Osteoblast (primary cell): ENCODE measurements around the gene PNPLA5. TPM values are rescaled to one million over a fixed set of nuclear protein-coding genes. Genes with fewer than 3 reads are reported as not detected.

Experiments used
- DNase-seq: peaks from one replicate; pipeline ENCODE4 v3.0.0; 2011; ENCODE audit warnings: low spot score, mixed read lengths; ENCODE audit not compliant: insufficient read length; ENCODE audit errors: missing footprints
- H2AFZ ChIP-seq: 2 replicates; pipeline ENCODE4 v1.6.0; 2011; ENCODE audit warnings: mild to moderate bottlenecking, low read length
- H3K27ac ChIP-seq: 2 replicates; pipeline ENCODE4 v1.5.1; 2011; ENCODE audit warnings: mild to moderate bottlenecking, low read depth, low read length, moderate library complexity
- H3K27me3 ChIP-seq: 2 replicates; pipeline ENCODE4 v1.6.0; 2012; ENCODE audit warnings: mild to moderate bottlenecking, control low read depth, inconsistent platforms, low read length, moderate library complexity; ENCODE audit not compliant: insufficient read depth
- H3K36me3 ChIP-seq: 2 replicates; pipeline ENCODE4 v1.5.1; 2011; ENCODE audit warnings: mild to moderate bottlenecking, low read length, control low read depth, moderate library complexity; ENCODE audit not compliant: insufficient read depth
- H3K4me1 ChIP-seq: 2 replicates; pipeline ENCODE4 v1.5.1; 2011; ENCODE audit warnings: mild to moderate bottlenecking, low read length, control low read depth, moderate library complexity; ENCODE audit not compliant: insufficient read depth
- H3K4me2 ChIP-seq: 2 replicates; pipeline ENCODE4 v1.6.0; 2011; ENCODE audit warnings: mild to moderate bottlenecking, low read length; ENCODE audit not compliant: insufficient read depth
- H3K4me3 ChIP-seq: fragments of 200-600 bp; sonication (generic); 3 replicates; pipeline ENCODE4 v1.5.1; 2012; ENCODE audit warnings: mild to moderate bottlenecking, low read length, inconsistent platforms; ENCODE audit not compliant: insufficient read depth
- H3K79me2 ChIP-seq: 2 replicates; pipeline ENCODE4 v1.6.0; 2012; ENCODE audit warnings: mild to moderate bottlenecking, low read length, control low read depth, inconsistent platforms; ENCODE audit not compliant: insufficient read depth
- H3K9me3 ChIP-seq: 2 replicates; pipeline ENCODE4 v1.5.1; 2011; ENCODE audit warnings: low read depth, low read length, control low read depth
- H4K20me1 ChIP-seq: 2 replicates; pipeline ENCODE4 v1.6.0; 2012; ENCODE audit warnings: mild to moderate bottlenecking, low read length, control low read depth; ENCODE audit not compliant: insufficient read depth
- CTCF ChIP-seq: IDR thresholded peaks from 2 replicates; pipeline ENCODE4 v1.5.1; 2011; ENCODE audit warnings: mild to moderate bottlenecking, low read depth, low read length, moderate library complexity; ENCODE audit errors: extremely low read depth
- total RNA-seq: library from RNA; depleted of rRNA; stranded (reverse); fragments of >200 nt; gene quantifications from 2 replicates; pipeline ENCODE4 v1.2.3, GENCODE V29; 2012

The PNPLA5 gene
- total RNA-seq, 1 donor = not detected

- DNase-seq = peak; percentile 68
- H3K27ac ChIP-seq = no peak overlapping the region
- no peaks in the 10 kb centered on the region for H3K79me2 ChIP-seq
- no peak overlapping the region for H2AFZ ChIP-seq
- TF ChIP-seq CTCF = no peak
- no peak overlapping the region for H3K4me3 ChIP-seq
- no peaks in the 10 kb centered on the region for H3K4me1 ChIP-seq
- no peaks in the 10 kb centered on the region for H3K36me3 ChIP-seq
- peaks cover 40% of the 10 kb centered on the region for H3K27me3 ChIP-seq
- H3K4me2 ChIP-seq = peak overlapping the region; percentile 70
- no peaks in the 10 kb centered on the region for H4K20me1 ChIP-seq
- H3K9me3 ChIP-seq = no peaks in the 10 kb centered on the region
Measured at GRCh38 chr22:43890901-43891331, 897 bp downstream of the PNPLA5 start.

- Histone ChIP-seq H3K4me3 (no peak overlapping the region), H3K9me3 (no peaks in the 10 kb centered on the region), H4K20me1 (no peaks in the 10 kb centered on the region), H3K4me2 (no peak overlapping the region), H3K27ac (no peak overlapping the region), H3K79me2 (no peaks in the 10 kb centered on the region), H3K4me1 (no peaks in the 10 kb centered on the region), H3K36me3 (no peaks in the 10 kb centered on the region), H3K27me3 (peaks cover 40% of the 10 kb centered on the region), H2AFZ (no peak overlapping the region)
- TF ChIP-seq CTCF = peak; percentile 33
- DNase-seq = peak; percentile 87
Measured at GRCh38 chr22:43889860-43890253, 2.0 kb downstream of the PNPLA5 start.

- Histone ChIP-seq H3K27ac (no peak overlapping the region), H3K27me3 (peaks cover 40% of the 10 kb centered on the region), H3K9me3 (no peaks in the 10 kb centered on the region), H3K36me3 (no peaks in the 10 kb centered on the region), H3K4me3 (no peak overlapping the region), H4K20me1 (no peaks in the 10 kb centered on the region), H3K4me1 (no peaks in the 10 kb centered on the region), H3K4me2 (no peak overlapping the region), H3K79me2 (no peaks in the 10 kb centered on the region), H2AFZ (no peak overlapping the region)
- TF ChIP-seq CTCF = no peak
- DNase-seq = peak; percentile 4
Measured at GRCh38 chr22:43889201-43889859, 2.5 kb downstream of the PNPLA5 start.

- H4K20me1 ChIP-seq = no peaks in the 10 kb centered on the region
- H3K27me3 ChIP-seq = peaks cover 39% of the 10 kb centered on the region
- DNase-seq = no peak
- H2AFZ ChIP-seq = no peak overlapping the region
- no peak overlapping the region for H3K4me2 ChIP-seq
- no peaks in the 10 kb centered on the region for H3K4me1 ChIP-seq
- H3K27ac ChIP-seq = no peak overlapping the region
- no peaks in the 10 kb centered on the region for H3K9me3 ChIP-seq
- no peak for TF ChIP-seq CTCF
- no peak overlapping the region for H3K4me3 ChIP-seq
- no peaks in the 10 kb centered on the region for H3K36me3 ChIP-seq
- H3K79me2 ChIP-seq = no peaks in the 10 kb centered on the region
Measured at GRCh38 chr22:43888740-43889139, 3.1 kb downstream of the PNPLA5 start.
